HG03108 (cell line): ENCODE data around the gene CREB5.

Experiments
- ATAC-seq: cut with Tn5 transposase; IDR thresholded peaks from one replicate; pipeline ENCODE4 v1.9.1; 2021; ENCODE audit warnings: moderate library complexity; ENCODE audit not compliant: unreplicated experiment

The CREB5 gene

GRCh38 chr7:28474640-28475039 lies 62.3 kb downstream of the CREB5 start:
- ATAC-seq = no peak

- ATAC-seq = no peak
These were observed 64.7 kb downstream of the CREB5 start for GRCh38 chr7:28477041-28477442.

- no peak for ATAC-seq
These were observed 66.3 kb downstream of the CREB5 start for GRCh38 chr7:28478656-28479055.

- ATAC-seq = peak; percentile 86
These were observed 67.2 kb downstream of the CREB5 start for GRCh38 chr7:28479507-28479947.

GRCh38 chr7:28480595-28480994 lies 68.3 kb downstream of the CREB5 start:
- ATAC-seq = no peak

GRCh38 chr7:28481091-28481926 lies 69.0 kb downstream of the CREB5 start:
- ATAC-seq = peak; percentile 59

GRCh38 chr7:28483112-28483511 lies 70.8 kb downstream of the CREB5 start:
- ATAC-seq = no peak

GRCh38 chr7:28483908-28484605 lies 71.7 kb downstream of the CREB5 start:
- no peak for ATAC-seq

- ATAC-seq = no peak
These were observed 72.3 kb downstream of the CREB5 start for GRCh38 chr7:28484606-28484935.

GRCh38 chr7:28487487-28487886 lies 75.2 kb downstream of the CREB5 start:
- ATAC-seq = no peak

- ATAC-seq = no peak
These were observed 75.9 kb downstream of the CREB5 start for GRCh38 chr7:28488061-28488791.

GRCh38 chr7:28490831-28491230 lies 78.5 kb downstream of the CREB5 start:
- no peak for ATAC-seq

- ATAC-seq = no peak
These were observed 81.2 kb downstream of the CREB5 start for GRCh38 chr7:28493477-28493876.

- no peak for ATAC-seq
These were observed 84.7 kb downstream of the CREB5 start for GRCh38 chr7:28497009-28497408.

- no peak for ATAC-seq
These were observed 86.3 kb downstream of the CREB5 start for GRCh38 chr7:28498636-28499035.

GRCh38 chr7:28500138-28500537 lies 87.8 kb downstream of the CREB5 start:
- ATAC-seq = no peak

- ATAC-seq = no peak
These were observed 90.1 kb downstream of the CREB5 start for GRCh38 chr7:28502408-28502807.

GRCh38 chr7:28503396-28503795 lies 91.1 kb downstream of the CREB5 start:
- ATAC-seq = no peak

GRCh38 chr7:28505014-28505413 lies 92.7 kb downstream of the CREB5 start:
- ATAC-seq = no peak

- no peak for ATAC-seq
These were observed 93.5 kb downstream of the CREB5 start for GRCh38 chr7:28505867-28506266.

GRCh38 chr7:28507525-28508282 lies 95.4 kb downstream of the CREB5 start:
- no peak for ATAC-seq
